Fibroblast of the aortic adventitia (primary cell): Measurements from ENCODE around the gene SFXN1. TPM values are rescaled to one million over a fixed set of nuclear protein-coding genes. Genes with fewer than 3 reads are reported as not detected.

ENCODE experiments used
- DNase-seq: peaks from one replicate; pipeline ENCODE4 v3.0.0-alpha.2; 2010; ENCODE audit warnings: low read depth
- H3K4me3 ChIP-seq: 2 replicates; pipeline ENCODE4 v1.5.1; 2011; ENCODE audit warnings: low read depth, mild to moderate bottlenecking, control low read depth, low read length, moderate library complexity
- CTCF ChIP-seq: IDR thresholded peaks from 2 replicates; pipeline ENCODE4 v1.5.1; 2011; ENCODE audit warnings: mild to moderate bottlenecking, low read length, control low read depth, inconsistent platforms; ENCODE audit not compliant: insufficient read depth
- total RNA-seq: library from RNA; depleted of rRNA; stranded (reverse); fragments of >200 nt; gene quantifications from 2 replicates; pipeline ENCODE4 v1.2.3, GENCODE V29; 2012; ENCODE audit warnings: low replicate concordance

The SFXN1 gene
- total RNA-seq, 1 donor: 74.7 TPM

DNA sequence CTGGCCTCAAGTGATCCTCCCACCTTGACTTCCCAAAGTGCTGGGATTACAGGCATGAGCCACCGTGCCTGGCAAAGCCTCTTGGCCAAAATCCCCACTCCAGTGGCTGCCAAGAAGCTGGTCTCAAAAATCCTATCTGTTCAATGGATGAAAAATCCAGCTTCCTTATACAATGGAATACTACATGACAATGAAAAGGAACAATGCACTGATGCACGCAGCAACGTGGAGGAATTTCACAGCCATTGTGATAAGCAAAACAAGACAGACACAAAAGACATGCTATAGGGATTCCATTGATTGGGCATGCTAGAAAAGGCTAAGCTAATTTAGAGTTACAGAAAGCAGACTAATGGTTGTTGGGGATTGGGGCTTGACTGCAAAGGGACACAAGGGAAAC lies 13.1 kb upstream of the SFXN1 start:
- no peak overlapping the region for H3K4me3 ChIP-seq
- no peak for TF ChIP-seq CTCF
- DNase-seq: no peak

DNA sequence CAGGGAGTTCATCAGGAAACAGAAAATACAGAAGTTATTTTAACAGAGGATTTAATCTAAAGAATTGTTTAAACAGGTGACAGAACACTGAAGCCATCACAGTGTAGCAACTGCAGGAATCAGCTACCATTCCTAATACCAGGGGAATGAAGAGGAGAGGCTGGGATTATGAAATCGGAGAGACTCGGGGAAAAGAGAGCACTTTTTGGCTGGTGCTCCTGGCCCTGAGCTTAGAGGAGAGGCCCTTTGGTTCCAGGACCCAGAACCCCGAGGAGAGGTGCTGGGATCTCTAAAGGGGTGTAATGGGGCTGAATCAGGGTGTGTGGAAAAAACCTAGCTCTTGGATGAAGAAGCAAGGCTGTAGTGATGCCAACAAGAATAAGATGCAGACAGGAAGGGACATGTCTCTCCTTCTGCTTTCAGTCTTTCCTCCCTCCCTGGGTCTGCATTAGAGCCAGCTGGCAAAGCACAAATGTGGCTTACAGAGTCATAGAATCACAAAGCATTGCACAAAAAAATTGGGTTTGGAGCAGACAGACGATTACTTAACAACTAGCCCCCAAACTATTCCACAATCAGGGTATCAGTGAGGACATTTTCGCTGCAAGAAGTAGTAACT lies 11.6 kb upstream of the SFXN1 start:
- no peak for TF ChIP-seq CTCF
- DNase-seq: peak; percentile 74
- peak overlapping the region; percentile 23 for H3K4me3 ChIP-seq

DNA sequence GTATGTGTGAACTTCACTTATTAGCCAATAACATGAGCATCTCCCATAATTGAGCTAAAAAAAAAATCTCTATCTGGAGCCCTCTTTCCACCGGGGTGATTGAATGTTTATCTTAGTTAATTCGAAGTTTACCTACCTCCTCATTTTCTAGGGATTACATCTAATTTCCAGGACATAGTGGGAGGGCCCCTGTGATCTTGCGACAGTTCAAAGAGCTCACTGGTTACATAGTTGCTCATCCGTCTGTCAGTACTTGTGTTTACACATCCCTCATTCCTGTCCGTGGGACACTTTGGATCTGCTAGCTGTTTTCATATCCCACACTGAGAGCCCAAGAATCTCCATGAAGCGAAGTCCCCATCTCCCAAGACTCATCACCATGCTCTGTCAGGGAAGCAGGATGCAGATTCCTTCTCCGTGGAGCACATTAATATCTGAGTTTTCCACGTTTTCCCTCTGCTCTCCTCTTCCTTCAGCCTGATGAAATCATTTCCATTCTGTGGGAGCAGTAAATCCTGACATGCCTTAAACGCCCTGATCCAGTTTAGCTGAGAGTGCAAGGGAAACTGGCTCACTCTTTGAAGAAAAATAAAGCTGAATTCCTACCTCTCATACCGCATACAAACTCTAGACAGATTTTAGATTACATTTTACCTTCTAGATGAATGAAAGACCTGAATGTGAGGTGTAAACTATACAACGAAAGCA lies 10.2 kb upstream of the SFXN1 start:
- DNase-seq: no peak
- H3K4me3 ChIP-seq: no peak overlapping the region
- TF ChIP-seq CTCF: no peak

GRCh38 chr5:175468892-175469291 lies 9.5 kb upstream of the SFXN1 start:
- no peak overlapping the region for H3K4me3 ChIP-seq
- TF ChIP-seq CTCF: no peak
- DNase-seq: no peak

DNA sequence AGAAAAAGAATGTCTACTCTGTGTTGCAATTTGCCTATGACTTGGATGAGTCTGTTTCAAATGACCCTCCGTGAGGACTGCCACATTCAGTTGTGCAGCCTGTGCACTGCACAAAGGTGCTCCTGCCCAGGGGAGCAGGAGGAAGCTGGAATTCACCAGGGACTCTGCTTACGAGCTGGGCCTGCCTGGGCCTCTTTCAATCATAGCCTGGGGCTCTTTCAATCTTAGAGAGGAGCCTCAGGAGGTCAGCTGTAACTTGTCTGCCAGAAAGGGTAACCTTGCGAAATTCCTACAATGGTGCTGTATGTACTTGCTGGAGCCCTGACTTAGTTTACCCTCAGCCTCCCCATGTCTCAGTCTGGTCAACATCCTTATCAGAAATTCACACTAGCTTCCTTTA lies 8.4 kb upstream of the SFXN1 start:
- TF ChIP-seq CTCF: no peak
- no peak overlapping the region for H3K4me3 ChIP-seq
- no peak for DNase-seq

DNA sequence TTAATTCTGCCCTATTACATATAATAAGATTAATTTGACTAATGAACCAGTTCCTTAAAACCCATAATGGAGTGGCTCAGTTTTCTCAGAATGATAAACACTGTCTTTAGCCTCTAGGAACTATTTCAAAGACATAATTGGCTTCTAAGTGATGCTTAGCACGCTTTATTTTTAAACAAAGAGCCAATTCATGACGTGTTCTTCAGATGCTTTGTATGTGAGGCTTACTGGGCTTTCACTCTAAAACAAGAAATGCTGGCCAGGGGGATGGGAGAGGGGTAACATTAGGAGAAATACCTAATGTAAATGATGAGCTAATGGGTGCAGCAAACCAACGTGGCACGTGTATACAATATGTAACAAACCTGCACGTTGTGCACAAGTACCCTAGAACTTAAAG lies 7.6 kb upstream of the SFXN1 start:
- DNase-seq: peak; percentile 4
- no peak for TF ChIP-seq CTCF
- H3K4me3 ChIP-seq: no peak overlapping the region
